K562 (cell line): ENCODE measurements around the gene OOSP3. TPM values are rescaled to one million over a fixed set of nuclear protein-coding genes. Genes with fewer than 3 reads are reported as not detected.

ENCODE experiments used
- CBFA2T3 ChIP-seq: fragments of 450-650 bp; IDR thresholded peaks from 2 replicates; pipeline ENCODE4 v1.6.1; 2017
- CREB1 ChIP-seq, 2 experiments: sonication (generic) in 1 of 2; formaldehyde crosslinking in 1 of 2; IDR thresholded peaks; 2 replicates each; pipeline versions ENCODE4 v1.6.1 to v1.8.0; 2012 to 2022; ENCODE audit warnings: inconsistent platforms in 1 of 2, mild to moderate bottlenecking in 1 of 2, missing genetic modification reagents in 1 of 2, moderate library complexity in 1 of 2
- DIDO1 ChIP-seq: fragments of 450-650 bp; IDR thresholded peaks from 2 replicates; pipeline ENCODE4 v1.6.1; 2016; ENCODE audit warnings: low read depth, missing biosample characterization, missing genetic modification characterization
- FIP1L1 ChIP-seq: fragments of 200-400 bp; formaldehyde crosslinking; IDR thresholded peaks from 2 replicates; pipeline ENCODE4 v1.6.1; 2018; ENCODE audit warnings: mild to moderate bottlenecking, low read depth, low read length; ENCODE audit not compliant: poor library complexity, severe bottlenecking
- FOXA3 ChIP-seq, 2 experiments: fragments of 450-650 bp in 1 of 2; sonication (generic) in 1 of 2; formaldehyde crosslinking; IDR thresholded peaks in 1 of 2; conservative IDR thresholded peaks in 1 of 2; 2 replicates each; pipeline versions ENCODE4 v1.4.0 to v1.8.0; 2020 to 2022; ENCODE audit warnings: mild to moderate bottlenecking in 2 of 2, missing genetic modification reagents in 1 of 2
- NCOR1 ChIP-seq: fragments of 450-650 bp; IDR thresholded peaks from 2 replicates; pipeline ENCODE4 v1.6.1; 2016; ENCODE audit warnings: mild to moderate bottlenecking, moderate library complexity
- RBBP5 ChIP-seq: fragments of 200-600 bp; sonication (generic); IDR thresholded peaks from 2 replicates; pipeline ENCODE4 v1.6.1; 2012; ENCODE audit warnings: borderline replicate concordance, mild to moderate bottlenecking, low read length, control low read depth, inconsistent platforms; ENCODE audit not compliant: insufficient read depth, poor library complexity, severe bottlenecking
- RBM15 ChIP-seq: fragments of 200-400 bp; formaldehyde crosslinking; IDR thresholded peaks from 2 replicates; pipeline ENCODE4 v1.6.1; 2018; ENCODE audit warnings: mild to moderate bottlenecking, low read length, moderate library complexity; ENCODE audit not compliant: insufficient read depth
- SETDB1 ChIP-seq: IDR thresholded peaks from one replicate; pipeline ENCODE4 v1.6.1; 2012; ENCODE audit warnings: low read length, control low read depth, inconsistent platforms
- XRCC4 ChIP-seq: IDR thresholded peaks from one replicate; pipeline ENCODE4 v1.6.1; 2011; ENCODE audit not compliant: insufficient read depth, insufficient read length; ENCODE audit errors: extremely low read depth
- ZBTB1 ChIP-seq: sonication (generic); formaldehyde crosslinking; IDR thresholded peaks from 2 replicates; pipeline ENCODE4 v1.8.1; 2023; ENCODE audit warnings: missing genetic modification reagents, low read depth, mild to moderate bottlenecking, borderline replicate concordance
- ZNF354B ChIP-seq: fragments of 250-450 bp; sonication (Bioruptor Pico); IDR thresholded peaks from 2 replicates; pipeline ENCODE4 v1.4.0; 2020
- ZNF586 ChIP-seq: fragments of 450-650 bp; formaldehyde crosslinking; conservative IDR thresholded peaks from 2 replicates; pipeline ENCODE4 v1.4.0; 2020; ENCODE audit warnings: mild to moderate bottlenecking, moderate library complexity
- ZNF780A ChIP-seq: fragments of 250-450 bp; sonication (Bioruptor Pico); IDR thresholded peaks from 2 replicates; pipeline ENCODE4 v1.5.0; 2021; ENCODE audit warnings: mild to moderate bottlenecking
- polyA plus RNA-seq, 8 experiments: library from polyadenylated mRNA; depleted of rRNA in 4 of 8; stranded (reverse) in 5 of 8; unstranded in 3 of 8; fragments of >200 nt; fragmentation: Nextera tagmentation in 2 of 8; fragmentation: Illumina TruSeq in 1 of 8; extraction: Ambion mirVana in 2 of 8; extraction: Trizol in 1 of 8; gene quantifications; 2 replicates each; pipeline versions ENCODE4 v1.2.1 to v1.2.3, GENCODE V29; 2011 to 2014; ENCODE audit warnings: inconsistent platforms in 1 of 8, missing spikeins in 1 of 8
- total RNA-seq, 7 experiments: library from RNA; depleted of rRNA in 6 of 7; stranded (reverse); fragments of >200 nt in 6 of 7; fragmentation: Illumina TruSeq in 2 of 7; extraction: Trizol in 2 of 7; gene quantifications; 2 replicates each; pipeline versions ENCODE4 v1.2.1 to v1.2.3, GENCODE V29; 2011 to 2021; ENCODE audit warnings: low replicate concordance in 1 of 7
- TF ChIP-seq, protein P1 (sequence below): IDR thresholded peaks from 3 replicates; pipeline ENCODE4 v1.6.1; 2011; ENCODE audit warnings: borderline replicate concordance, mild to moderate bottlenecking, moderate library complexity; ENCODE audit not compliant: insufficient read length; ENCODE audit errors: extremely low read depth
- TF ChIP-seq, protein P2 (sequence below): fragments of 250-450 bp; sonication (Bioruptor Pico); IDR thresholded peaks from 2 replicates; pipeline ENCODE4 v1.5.0; 2021
- TF ChIP-seq, protein P3 (sequence below): fragments of 450-650 bp; IDR thresholded peaks from 2 replicates; pipeline ENCODE4 v1.6.1; 2016
- TF ChIP-seq, protein P4 (sequence below): fragments of 150-350 bp; IDR thresholded peaks from 2 replicates; pipeline ENCODE4 v1.6.1; 2014; ENCODE audit warnings: low read depth, mild to moderate bottlenecking, low read length, borderline replicate concordance
- TF ChIP-seq, protein P5 (sequence below): sonication (generic); formaldehyde crosslinking; IDR thresholded peaks from 2 replicates; pipeline ENCODE4 v1.8.0; 2022; ENCODE audit warnings: mild to moderate bottlenecking, missing genetic modification reagents

The OOSP3 gene
- total and polyA plus RNA-seq, 9 of the 15 experiments (the other 6 are each of a cell fraction or from before 2014, with no cell fraction given), result 0.09 to 0.32 (median 0.15) TPM; not detected in 6

DNA sequence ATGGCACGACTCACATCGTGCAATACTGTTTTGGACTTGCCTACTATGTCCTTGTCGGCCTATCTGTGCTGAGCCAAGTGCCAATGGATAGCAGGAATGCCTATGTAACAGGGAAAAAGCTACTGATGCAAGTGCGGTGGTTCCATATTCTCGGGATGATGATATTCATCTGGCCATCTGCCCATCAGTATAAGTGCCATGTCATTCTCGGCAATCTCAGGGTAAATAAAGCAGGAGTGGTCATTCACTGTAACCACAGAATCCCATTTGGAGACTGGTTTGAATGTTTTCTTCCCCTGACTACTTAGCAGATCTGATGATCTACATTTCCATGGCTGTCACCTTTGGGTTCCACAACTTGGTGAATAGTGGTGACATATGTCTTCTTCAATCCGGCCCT, 20.1 kb downstream of the OOSP3 start (continued):
- TF ChIP-seq, protein P1, sequence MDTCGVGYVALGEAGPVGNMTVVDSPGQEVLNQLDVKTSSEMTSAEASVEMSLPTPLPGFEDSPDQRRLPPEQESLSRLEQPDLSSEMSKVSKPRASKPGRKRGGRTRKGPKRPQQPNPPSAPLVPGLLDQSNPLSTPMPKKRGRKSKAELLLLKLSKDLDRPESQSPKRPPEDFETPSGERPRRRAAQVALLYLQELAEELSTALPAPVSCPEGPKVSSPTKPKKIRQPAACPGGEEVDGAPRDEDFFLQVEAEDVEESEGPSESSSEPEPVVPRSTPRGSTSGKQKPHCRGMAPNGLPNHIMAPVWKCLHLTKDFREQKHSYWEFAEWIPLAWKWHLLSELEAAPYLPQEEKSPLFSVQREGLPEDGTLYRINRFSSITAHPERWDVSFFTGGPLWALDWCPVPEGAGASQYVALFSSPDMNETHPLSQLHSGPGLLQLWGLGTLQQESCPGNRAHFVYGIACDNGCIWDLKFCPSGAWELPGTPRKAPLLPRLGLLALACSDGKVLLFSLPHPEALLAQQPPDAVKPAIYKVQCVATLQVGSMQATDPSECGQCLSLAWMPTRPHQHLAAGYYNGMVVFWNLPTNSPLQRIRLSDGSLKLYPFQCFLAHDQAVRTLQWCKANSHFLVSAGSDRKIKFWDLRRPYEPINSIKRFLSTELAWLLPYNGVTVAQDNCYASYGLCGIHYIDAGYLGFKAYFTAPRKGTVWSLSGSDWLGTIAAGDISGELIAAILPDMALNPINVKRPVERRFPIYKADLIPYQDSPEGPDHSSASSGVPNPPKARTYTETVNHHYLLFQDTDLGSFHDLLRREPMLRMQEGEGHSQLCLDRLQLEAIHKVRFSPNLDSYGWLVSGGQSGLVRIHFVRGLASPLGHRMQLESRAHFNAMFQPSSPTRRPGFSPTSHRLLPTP, result no peak
- TF ChIP-seq CREB1 (IDR thresholded peaks at IDR 0.05) (no peak), CREB1 (CRISPR knock-in tag; IDR thresholded peaks at IDR 0.05) (no peak), NCOR1 (no peak), CBFA2T3 (peak; percentile 16; the same call in 1 of the 2 replicates), RBBP5 (no peak), RBM15 (no peak), DIDO1 (tag) (no peak), SETDB1 (no peak), XRCC4 (no peak), FOXA3 (CRISPR knock-in tag; conservative IDR thresholded peaks at IDR 0.05 in 1 of 2, IDR thresholded peaks at IDR 0.05 in 1 of 2) (peak in 1 of 2 experiments; percentile 74; a peak in 2 of 4 replicates), FIP1L1 (no peak), ZNF586 (CRISPR knock-in tag) (no peak), ZBTB1 (no peak), ZNF354B (CRISPR knock-in tag) (no peak), ZNF780A (no peak)
- TF ChIP-seq, protein P2, sequence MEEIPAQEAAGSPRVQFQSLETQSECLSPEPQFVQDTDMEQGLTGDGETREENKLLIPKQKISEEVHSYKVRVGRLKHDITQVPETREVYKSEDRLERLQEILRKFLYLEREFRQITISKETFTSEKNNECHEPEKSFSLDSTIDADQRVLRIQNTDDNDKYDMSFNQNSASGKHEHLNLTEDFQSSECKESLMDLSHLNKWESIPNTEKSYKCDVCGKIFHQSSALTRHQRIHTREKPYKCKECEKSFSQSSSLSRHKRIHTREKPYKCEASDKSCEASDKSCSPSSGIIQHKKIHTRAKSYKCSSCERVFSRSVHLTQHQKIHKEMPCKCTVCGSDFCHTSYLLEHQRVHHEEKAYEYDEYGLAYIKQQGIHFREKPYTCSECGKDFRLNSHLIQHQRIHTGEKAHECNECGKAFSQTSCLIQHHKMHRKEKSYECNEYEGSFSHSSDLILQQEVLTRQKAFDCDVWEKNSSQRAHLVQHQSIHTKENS (CRISPR knock-in tag), result no peak
- TF ChIP-seq, protein P3, sequence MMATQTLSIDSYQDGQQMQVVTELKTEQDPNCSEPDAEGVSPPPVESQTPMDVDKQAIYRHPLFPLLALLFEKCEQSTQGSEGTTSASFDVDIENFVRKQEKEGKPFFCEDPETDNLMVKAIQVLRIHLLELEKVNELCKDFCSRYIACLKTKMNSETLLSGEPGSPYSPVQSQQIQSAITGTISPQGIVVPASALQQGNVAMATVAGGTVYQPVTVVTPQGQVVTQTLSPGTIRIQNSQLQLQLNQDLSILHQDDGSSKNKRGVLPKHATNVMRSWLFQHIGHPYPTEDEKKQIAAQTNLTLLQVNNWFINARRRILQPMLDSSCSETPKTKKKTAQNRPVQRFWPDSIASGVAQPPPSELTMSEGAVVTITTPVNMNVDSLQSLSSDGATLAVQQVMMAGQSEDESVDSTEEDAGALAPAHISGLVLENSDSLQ, result peak; percentile 26; the same call in 1 of the 2 replicates
- TF ChIP-seq, protein P4, sequence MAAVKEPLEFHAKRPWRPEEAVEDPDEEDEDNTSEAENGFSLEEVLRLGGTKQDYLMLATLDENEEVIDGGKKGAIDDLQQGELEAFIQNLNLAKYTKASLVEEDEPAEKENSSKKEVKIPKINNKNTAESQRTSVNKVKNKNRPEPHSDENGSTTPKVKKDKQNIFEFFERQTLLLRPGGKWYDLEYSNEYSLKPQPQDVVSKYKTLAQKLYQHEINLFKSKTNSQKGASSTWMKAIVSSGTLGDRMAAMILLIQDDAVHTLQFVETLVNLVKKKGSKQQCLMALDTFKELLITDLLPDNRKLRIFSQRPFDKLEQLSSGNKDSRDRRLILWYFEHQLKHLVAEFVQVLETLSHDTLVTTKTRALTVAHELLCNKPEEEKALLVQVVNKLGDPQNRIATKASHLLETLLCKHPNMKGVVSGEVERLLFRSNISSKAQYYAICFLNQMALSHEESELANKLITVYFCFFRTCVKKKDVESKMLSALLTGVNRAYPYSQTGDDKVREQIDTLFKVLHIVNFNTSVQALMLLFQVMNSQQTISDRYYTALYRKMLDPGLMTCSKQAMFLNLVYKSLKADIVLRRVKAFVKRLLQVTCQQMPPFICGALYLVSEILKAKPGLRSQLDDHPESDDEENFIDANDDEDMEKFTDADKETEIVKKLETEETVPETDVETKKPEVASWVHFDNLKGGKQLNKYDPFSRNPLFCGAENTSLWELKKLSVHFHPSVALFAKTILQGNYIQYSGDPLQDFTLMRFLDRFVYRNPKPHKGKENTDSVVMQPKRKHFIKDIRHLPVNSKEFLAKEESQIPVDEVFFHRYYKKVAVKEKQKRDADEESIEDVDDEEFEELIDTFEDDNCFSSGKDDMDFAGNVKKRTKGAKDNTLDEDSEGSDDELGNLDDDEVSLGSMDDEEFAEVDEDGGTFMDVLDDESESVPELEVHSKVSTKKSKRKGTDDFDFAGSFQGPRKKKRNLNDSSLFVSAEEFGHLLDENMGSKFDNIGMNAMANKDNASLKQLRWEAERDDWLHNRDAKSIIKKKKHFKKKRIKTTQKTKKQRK, result no peak
- TF ChIP-seq, protein P5, sequence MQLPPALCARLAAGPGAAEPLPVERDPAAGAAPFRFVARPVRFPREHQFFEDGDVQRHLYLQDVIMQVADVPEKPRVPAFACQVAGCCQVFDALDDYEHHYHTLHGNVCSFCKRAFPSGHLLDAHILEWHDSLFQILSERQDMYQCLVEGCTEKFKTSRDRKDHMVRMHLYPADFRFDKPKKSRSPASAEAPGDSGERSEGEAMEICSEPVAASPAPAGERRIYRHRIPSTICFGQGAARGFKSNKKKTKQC, result no peak
